HG02885 (cell line): ENCODE data around the gene VCAN.
A peak's percentile ranks its signal among the peaks of the same experiment; 100 is the strongest.

Experiments
- ATAC-seq: cut with Tn5 transposase; IDR thresholded peaks from one replicate; pipeline ENCODE4 v1.9.1; 2021; ENCODE audit warnings: mild to moderate bottlenecking; ENCODE audit not compliant: unreplicated experiment, poor library complexity

The VCAN gene

DNA sequence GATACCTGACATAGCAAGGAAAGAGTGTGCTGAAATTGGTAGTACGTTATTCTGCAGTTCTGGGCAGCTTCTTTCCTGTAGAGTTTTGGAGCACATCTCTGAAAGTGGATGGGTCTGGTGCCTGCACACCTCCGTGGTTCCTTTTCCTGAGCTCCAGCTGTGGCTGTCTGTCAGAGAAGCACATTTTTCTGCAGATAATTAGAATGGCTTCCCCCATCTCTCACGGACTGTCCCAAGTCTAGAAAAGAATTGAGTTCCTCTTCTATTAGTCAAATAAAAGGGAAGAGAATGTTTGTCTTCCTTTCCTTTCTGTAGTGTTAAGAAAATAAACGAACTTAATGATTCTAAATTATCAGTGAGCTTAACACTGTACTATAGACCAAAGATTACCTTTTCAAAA, 55.7 kb downstream of the VCAN start:
- no peak for ATAC-seq

DNA sequence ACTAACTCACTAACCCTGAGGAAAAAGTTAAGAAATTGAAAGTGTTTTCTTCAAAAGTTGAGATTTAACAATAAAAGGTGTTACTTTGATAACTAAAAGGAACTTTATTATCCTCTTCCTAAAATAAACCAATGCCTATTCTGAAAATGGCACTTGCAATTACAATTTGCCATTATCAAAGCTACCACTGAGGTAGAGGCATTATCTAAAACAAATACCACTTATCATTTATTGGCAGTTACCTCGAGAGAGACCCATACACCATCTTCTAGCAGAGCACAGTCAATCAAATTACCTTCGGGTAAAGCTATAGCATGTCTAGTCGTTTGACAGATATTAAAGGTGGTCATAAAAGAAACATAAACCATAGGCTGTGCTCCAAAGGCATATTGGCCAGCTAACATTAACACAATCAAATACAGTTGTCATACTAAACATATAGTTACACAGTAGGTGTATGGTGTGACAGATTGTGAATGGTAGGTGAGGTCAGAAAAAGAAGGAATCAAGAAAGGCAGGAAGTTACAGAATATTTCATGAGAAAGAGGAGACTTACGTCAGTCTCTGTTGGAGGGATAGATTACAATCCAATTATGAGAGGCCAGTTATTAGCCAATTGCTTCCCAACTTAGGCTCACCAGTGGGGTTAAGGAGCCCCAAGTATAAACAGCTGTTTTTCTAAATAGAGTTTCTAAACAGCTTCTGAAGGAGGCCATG, 56.3 kb downstream of the VCAN start:
- ATAC-seq, result no peak

DNA sequence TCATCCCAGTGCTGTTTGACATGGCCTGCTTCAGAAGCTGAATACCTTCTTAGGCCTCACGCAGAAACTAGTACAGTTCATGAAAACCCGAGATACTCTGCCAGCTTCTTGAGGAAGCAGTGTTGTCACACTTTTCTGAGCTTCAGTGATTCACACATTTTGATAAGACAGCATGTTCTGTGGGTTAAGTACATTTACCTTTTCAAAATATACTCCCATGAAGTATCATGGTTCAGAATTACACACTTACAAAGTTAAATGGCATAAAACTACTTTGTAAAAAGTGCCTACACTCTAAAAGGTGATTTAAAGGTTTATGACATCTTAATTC, 56.9 kb downstream of the VCAN start:
- no peak for ATAC-seq

DNA sequence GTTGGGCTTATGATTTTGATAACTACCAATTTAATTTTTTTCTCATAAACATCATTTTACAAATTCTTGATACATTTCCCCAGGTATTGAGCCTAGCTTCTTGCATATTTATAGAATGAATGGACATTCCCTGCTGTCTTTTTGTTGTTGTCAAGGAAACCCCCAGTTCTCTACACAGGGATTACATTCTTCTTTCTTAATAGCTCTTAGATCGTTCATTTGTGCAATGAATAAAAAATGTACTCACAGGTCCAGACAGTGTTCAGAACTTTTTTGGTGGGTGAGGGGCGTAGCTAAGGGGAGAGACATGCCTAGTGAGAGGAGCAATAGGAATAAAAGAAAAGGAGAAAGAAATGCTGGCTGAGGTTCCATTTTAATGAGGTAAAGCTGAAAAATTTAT, 58.6 kb downstream of the VCAN start:
- ATAC-seq, result no peak

DNA sequence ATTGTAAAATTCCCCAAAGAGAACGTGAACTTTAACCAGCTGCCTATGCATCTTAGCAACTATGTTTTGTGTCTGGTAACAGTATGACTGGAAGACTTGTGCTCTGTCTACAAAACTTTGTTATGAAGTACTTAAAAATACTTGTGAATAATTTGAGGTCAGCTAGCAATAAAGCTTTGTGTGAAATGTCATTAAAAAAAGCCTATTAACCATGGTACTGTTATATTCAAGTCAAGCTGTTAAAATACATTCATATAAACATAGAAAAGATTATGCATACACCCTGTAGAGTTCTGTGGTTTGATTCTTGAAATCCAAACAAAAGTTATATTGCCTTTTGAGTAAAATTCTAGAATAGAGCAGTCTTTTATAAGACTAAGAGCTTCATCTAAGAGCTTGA, 60.1 kb downstream of the VCAN start:
- no peak for ATAC-seq

GRCh38 chr5:83538786-83539462, 67.4 kb downstream of the VCAN start:
- peak; percentile 87 for ATAC-seq

DNA sequence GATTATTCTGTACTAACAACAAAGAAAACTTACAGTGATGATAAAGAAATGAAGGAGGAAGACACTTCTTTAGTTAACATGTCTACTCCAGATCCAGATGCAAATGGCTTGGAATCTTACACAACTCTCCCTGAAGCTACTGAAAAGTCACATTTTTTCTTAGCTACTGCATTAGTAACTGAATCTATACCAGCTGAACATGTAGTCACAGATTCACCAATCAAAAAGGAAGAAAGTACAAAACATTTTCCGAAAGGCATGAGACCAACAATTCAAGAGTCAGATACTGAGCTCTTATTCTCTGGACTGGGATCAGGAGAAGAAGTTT, 67.9 kb downstream of the VCAN start:
- no peak for ATAC-seq

DNA sequence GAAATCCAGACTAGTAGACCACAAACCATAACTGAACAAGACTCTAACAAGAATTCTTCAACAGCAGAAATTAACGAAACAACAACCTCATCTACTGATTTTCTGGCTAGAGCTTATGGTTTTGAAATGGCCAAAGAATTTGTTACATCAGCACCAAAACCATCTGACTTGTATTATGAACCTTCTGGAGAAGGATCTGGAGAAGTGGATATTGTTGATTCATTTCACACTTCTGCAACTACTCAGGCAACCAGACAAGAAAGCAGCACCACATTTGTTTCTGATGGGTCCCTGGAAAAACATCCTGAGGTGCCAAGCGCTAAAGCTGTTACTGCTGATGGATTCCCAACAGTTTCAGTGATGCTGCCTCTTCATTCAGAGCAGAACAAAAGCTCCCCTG, 68.6 kb downstream of the VCAN start:
- ATAC-seq, result no peak

DNA sequence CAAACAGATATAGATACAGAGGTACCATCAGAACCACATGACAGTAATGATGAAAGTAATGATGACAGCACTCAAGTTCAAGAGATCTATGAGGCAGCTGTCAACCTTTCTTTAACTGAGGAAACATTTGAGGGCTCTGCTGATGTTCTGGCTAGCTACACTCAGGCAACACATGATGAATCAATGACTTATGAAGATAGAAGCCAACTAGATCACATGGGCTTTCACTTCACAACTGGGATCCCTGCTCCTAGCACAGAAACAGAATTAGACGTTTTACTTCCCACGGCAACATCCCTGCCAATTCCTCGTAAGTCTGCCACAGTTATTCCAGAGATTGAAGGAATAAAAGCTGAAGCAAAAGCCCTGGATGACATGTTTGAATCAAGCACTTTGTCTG, 69.2 kb downstream of the VCAN start:
- ATAC-seq, result no peak

DNA sequence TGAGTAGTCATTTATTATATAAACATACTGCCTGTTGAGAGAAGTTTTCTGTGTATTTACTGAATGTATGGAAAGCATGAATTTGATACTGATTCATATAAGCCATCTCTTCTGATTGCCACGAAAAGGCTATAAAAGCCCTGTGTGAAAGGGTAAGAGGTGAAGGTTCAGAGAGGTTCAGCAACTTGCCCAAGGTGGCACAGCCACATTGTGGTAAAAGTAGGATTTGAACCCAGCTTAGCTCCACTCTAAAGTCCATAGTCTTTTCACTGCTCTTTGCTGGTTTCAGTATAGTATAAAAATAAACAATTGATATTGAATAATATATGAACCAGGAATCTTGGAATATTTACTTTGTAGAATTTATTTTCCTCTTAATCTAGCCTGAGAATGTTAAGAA, 71.3 kb downstream of the VCAN start:
- no peak for ATAC-seq

GRCh38 chr5:83543898-83544297, 72.4 kb downstream of the VCAN start:
- ATAC-seq, result no peak

GRCh38 chr5:83547161-83547560, 75.6 kb downstream of the VCAN start:
- no peak for ATAC-seq

- no peak for ATAC-seq
Measured at GRCh38 chr5:83547889-83548288, 76.3 kb downstream of the VCAN start.

DNA sequence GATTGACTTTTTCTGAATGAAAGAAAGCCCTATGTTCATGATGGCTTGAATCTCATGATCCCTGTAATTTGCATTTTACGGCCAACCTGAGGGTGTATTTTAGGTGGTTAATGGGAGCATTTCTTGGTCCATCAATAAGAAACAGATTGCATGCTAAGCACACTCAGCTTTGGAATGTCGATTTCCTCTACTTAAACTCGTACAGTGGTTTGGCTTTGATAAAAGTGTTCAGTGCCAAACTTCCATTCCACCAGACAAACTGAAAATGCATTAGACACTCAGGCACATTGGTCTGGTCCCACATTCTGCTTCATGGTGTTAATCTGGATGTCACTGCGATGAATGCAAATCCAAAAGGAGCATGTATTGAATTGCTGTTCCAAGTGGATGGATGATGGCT, 77.0 kb downstream of the VCAN start:
- ATAC-seq, result no peak

DNA sequence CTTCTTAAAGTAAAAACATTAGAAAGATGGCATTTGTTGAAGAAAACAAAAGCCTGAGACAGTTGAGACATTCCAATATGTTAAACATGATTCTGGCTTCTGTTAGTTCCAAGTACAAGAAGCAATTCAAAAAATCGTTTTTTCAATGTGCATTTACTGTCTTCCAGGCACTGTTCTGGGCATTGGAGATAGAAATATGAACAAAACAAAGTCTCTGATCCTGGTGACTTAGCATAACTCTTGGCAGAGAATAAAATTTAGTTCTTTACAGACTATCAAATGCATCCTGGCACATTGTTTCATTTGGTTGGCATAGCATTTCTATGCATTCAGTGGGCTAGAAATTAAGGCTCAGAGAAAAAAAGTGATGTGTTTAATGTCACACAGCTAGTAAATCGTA, 77.5 kb downstream of the VCAN start:
- ATAC-seq, result no peak

- no peak for ATAC-seq
Measured at GRCh38 chr5:83549674-83550073, 78.1 kb downstream of the VCAN start.

DNA sequence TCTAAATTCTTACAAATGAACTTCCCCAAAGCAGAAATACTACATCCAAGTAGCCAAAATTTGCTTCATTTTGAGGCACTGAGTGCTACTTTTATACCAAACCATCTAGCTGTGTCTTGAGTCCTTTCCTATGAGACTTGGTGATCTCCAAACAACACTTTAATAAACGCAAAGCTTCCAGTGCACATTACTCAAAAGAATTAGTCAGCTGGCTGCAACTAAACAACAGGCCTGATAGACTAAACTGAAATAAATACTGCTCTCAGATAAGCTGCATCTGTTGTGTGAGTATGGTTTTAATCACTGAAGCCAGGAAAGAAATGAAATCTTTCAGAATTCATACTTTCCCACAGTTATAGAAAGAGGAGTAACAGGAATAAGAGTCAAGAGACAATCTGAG, 80.3 kb downstream of the VCAN start:
- ATAC-seq, result no peak

- no peak for ATAC-seq
Measured at GRCh38 chr5:83552275-83552674, 80.7 kb downstream of the VCAN start.

GRCh38 chr5:83553000-83553486, 81.5 kb downstream of the VCAN start:
- no peak for ATAC-seq

GRCh38 chr5:83554133-83554532, 82.6 kb downstream of the VCAN start:
- ATAC-seq, result no peak

- no peak for ATAC-seq
Measured at GRCh38 chr5:83554686-83555085, 83.1 kb downstream of the VCAN start.

DNA sequence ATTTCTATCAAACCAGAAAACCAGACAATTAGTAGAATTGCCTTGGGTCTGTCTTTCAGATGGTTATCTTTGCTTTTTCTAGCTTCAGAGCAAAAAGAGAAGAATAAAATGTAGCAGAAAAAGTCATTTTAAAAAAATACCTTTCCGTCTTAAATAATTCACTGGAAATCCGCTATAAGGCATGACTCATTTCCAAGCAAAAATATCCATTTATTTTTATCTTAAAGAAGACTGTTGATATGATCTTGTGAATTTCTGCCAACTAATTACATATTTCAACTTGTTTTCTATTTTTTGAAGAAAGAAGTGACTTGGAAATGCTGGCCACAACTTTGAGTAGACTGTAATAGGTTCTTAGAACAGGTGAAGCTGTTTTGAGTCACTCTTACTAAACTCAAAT, 83.7 kb downstream of the VCAN start:
- ATAC-seq, result no peak
